KMS-11 (cell line): Measurements from ENCODE around the gene ATXN2.

Source experiments
- H2AFZ ChIP-seq: fragments of 200-600 bp; sonication (generic); 2 replicates; pipeline ENCODE4 v1.6.1; 2016; ENCODE audit warnings: antibody characterized with exemption, mixed run types, low read depth
- H3K27ac ChIP-seq: fragments of 200-600 bp; sonication (generic); 2 replicates; pipeline ENCODE4 v1.6.1; 2016; ENCODE audit warnings: mild to moderate bottlenecking, mixed run types
- H3K27me3 ChIP-seq: fragments of 200-600 bp; sonication (generic); 2 replicates; pipeline ENCODE4 v1.6.1; 2017; ENCODE audit warnings: mild to moderate bottlenecking, low read depth, mixed run types, moderate library complexity; ENCODE audit not compliant: insufficient read depth
- H3K36me3 ChIP-seq: fragments of 200-600 bp; sonication (generic); 2 replicates; pipeline ENCODE4 v1.6.1; 2017; ENCODE audit warnings: mild to moderate bottlenecking, mixed run types; ENCODE audit not compliant: insufficient read depth
- H3K4me1 ChIP-seq: fragments of 200-600 bp; sonication (generic); 2 replicates; pipeline ENCODE4 v1.6.1; 2016; ENCODE audit warnings: mild to moderate bottlenecking, low read depth, mixed run types; ENCODE audit not compliant: poor library complexity, severe bottlenecking
- H3K4me2 ChIP-seq: fragments of 200-600 bp; sonication (generic); 2 replicates; pipeline ENCODE4 v1.7.0; 2016; ENCODE audit warnings: mild to moderate bottlenecking, mixed run types
- H3K4me3 ChIP-seq: fragments of 200-600 bp; sonication (generic); IDR thresholded peaks from 2 replicates; pipeline ENCODE4 v1.6.1; 2017; ENCODE audit warnings: low read depth, low read length, mixed read lengths; ENCODE audit not compliant: insufficient read depth
- H3K79me2 ChIP-seq: fragments of 200-600 bp; sonication (generic); 2 replicates; pipeline ENCODE4 v1.6.1; 2016; ENCODE audit warnings: low read depth, mixed run types; ENCODE audit not compliant: insufficient read depth
- H3K9ac ChIP-seq: fragments of 200-600 bp; sonication (generic); 2 replicates; pipeline ENCODE4 v1.6.1; 2016; ENCODE audit warnings: mild to moderate bottlenecking, mixed run types
- H4K20me1 ChIP-seq: fragments of 200-600 bp; sonication (generic); 2 replicates; pipeline ENCODE4 v1.6.1; 2016; ENCODE audit warnings: mild to moderate bottlenecking, mixed run types; ENCODE audit not compliant: insufficient read depth
- TF ChIP-seq, protein P1 (sequence below): fragments of 200-600 bp; sonication (generic); conservative IDR thresholded peaks from 2 replicates; pipeline ENCODE4 v1.6.1; 2017; ENCODE audit warnings: low read depth, mild to moderate bottlenecking, antibody characterized with exemption, low read length, moderate library complexity, mixed read lengths

Gene ATXN2

DNA sequence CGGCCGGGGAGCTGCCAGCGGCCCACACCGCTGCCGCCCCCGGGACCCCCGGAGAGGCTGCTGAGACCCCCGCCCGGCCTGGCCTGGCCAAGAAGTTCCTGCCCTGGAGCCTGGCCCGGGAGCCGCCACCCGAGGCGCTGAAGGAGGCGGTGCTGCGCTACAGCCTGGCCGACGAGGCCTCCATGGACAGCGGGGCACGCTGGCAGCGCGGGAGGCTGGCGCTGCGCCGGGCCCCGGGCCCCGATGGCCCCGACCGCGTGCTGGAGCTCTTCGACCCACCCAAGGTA is 180.6 kb downstream of the ATXN2 start:
- no peak overlapping the region for H3K4me2 ChIP-seq
- peaks cover 15% of the 10 kb centered on the region; the same call in 1 of the 2 replicates for H3K79me2 ChIP-seq
- H4K20me1 ChIP-seq = no peaks in the 10 kb centered on the region
- no peak overlapping the region for H3K27ac ChIP-seq
- H3K4me3 ChIP-seq = no peak overlapping the region
- TF ChIP-seq, protein P1, sequence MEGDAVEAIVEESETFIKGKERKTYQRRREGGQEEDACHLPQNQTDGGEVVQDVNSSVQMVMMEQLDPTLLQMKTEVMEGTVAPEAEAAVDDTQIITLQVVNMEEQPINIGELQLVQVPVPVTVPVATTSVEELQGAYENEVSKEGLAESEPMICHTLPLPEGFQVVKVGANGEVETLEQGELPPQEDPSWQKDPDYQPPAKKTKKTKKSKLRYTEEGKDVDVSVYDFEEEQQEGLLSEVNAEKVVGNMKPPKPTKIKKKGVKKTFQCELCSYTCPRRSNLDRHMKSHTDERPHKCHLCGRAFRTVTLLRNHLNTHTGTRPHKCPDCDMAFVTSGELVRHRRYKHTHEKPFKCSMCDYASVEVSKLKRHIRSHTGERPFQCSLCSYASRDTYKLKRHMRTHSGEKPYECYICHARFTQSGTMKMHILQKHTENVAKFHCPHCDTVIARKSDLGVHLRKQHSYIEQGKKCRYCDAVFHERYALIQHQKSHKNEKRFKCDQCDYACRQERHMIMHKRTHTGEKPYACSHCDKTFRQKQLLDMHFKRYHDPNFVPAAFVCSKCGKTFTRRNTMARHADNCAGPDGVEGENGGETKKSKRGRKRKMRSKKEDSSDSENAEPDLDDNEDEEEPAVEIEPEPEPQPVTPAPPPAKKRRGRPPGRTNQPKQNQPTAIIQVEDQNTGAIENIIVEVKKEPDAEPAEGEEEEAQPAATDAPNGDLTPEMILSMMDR = no peak
- H3K4me1 ChIP-seq = peaks cover under 1% of the 10 kb centered on the region
- no peak overlapping the region for H3K9ac ChIP-seq
- no peak overlapping the region for H2AFZ ChIP-seq
- no peaks in the 10 kb centered on the region for H3K36me3 ChIP-seq
- no peaks in the 10 kb centered on the region for H3K27me3 ChIP-seq

DNA sequence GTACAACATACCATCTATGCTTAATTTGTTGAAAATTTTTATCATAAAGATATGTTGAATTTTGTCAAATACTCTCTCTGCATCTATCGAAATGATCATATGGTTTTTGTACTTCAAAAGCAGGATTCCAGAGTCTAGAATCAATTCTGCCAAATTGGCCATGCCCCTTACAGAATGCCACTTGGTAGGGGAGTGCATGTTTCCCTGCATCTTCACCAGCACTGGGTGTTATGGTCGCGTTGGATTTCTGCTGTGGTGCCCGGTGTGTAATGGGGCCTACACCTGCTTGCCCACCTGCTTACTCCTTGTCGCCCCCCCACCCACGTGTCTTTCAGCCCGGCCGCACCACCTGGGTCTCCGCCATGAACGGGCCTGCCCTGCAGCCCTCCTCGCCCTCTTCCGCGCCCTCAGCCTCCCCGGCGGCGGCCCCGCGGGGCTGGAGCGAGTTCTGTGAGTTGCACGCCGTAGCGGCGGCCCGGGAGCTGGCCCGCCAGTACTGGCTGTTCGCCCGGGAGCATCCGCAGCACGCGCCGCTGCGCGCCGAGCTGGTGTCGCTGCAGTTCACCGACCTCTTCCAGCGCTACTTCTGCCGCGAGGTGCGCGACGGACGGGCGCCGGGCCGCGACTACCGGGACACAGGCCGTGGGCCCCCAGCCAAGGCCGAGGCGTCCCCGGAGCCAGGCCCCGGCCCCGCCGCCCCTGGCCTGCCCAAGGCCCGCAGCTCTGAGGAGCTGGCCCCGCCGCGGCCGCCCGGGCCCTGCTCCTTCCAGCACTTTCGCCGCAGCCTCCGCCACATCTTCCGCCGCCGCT is 181.1 kb downstream of the ATXN2 start:
- Histone ChIP-seq H3K27me3 (no peaks in the 10 kb centered on the region), H3K4me1 (peaks cover 2% of the 10 kb centered on the region), H3K4me2 (no peak overlapping the region), H4K20me1 (no peaks in the 10 kb centered on the region), H3K9ac (no peak overlapping the region), H2AFZ (no peak overlapping the region), H3K27ac (no peak overlapping the region), H3K4me3 (no peak overlapping the region), H3K79me2 (peaks cover 20% of the 10 kb centered on the region; the same call in 1 of the 2 replicates), H3K36me3 (no peaks in the 10 kb centered on the region)
- TF ChIP-seq, protein P1 = no peak

DNA sequence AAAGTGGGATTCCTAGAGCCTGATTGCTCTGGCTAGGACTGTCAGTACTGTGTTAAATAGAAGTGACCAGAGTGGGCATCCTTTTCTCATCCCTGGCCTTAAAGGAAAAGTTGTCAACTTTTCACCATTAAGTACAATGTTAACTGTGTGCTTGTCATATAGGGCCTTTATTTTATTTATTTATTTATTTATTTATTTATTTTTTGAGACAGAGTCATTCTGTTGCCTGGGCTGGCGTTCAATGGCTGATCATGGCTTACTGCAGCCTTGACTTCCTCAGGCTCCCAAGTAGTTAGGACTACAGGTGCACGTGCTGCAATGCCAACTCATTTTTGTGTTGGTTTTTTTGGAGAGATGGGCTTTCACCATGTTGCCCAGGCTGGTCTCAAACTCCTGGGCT is 181.8 kb downstream of the ATXN2 start:
- Histone ChIP-seq H3K27me3 (no peaks in the 10 kb centered on the region), H3K4me3 (no peak overlapping the region), H3K27ac (no peak overlapping the region), H4K20me1 (no peaks in the 10 kb centered on the region), H2AFZ (no peak overlapping the region), H3K79me2 (peaks cover 24% of the 10 kb centered on the region; the same call in 1 of the 2 replicates), H3K4me2 (no peak overlapping the region), H3K9ac (no peak overlapping the region), H3K36me3 (no peaks in the 10 kb centered on the region), H3K4me1 (peaks cover 5% of the 10 kb centered on the region)
- TF ChIP-seq, protein P1 = no peak

DNA sequence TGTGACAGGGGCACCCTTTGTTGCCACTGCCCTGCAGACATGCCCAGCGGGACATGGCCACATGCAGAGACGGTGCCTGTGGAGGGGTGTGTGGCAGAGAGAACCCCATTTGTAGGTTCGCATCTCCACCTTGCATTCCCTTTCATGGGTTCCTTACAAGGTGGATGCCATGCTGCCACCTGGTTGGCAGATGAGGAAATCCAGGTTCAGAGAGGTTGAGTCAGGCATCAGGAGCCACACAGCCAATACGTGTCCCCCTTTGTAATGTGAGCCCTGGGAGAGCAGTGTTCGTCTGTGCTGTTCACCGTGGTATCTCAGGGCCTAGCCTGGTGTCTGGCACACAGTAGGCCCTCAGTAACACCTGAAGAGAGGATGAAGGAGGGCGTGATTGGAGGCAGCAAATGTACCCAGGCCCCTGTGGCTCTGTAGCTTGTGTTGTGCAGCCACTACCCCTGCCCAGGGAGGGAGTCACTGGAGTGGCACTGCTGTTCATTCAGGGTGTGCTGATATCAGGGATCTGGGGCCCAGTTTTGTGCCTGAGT is 184.3 kb downstream of the ATXN2 start:
- Histone ChIP-seq H3K4me1 (peaks cover 24% of the 10 kb centered on the region), H3K4me2 (no peak overlapping the region), H3K27me3 (no peaks in the 10 kb centered on the region), H3K79me2 (peaks cover 24% of the 10 kb centered on the region; the same call in 1 of the 2 replicates), H2AFZ (no peak overlapping the region), H4K20me1 (no peaks in the 10 kb centered on the region), H3K27ac (no peak overlapping the region), H3K9ac (no peak overlapping the region), H3K4me3 (no peak overlapping the region), H3K36me3 (no peaks in the 10 kb centered on the region)
- TF ChIP-seq, protein P1 = no peak
